ENCODE results near the gene KIAA1958.

The KIAA1958 gene

GRCh38 chr9:112443636-112444035, 43.0 kb upstream of the KIAA1958 start:
- Histone ChIP-seq H3K36me3 (ENCODE audit: control insufficient read depth, insufficient read depth, low read length) (no peaks in the 10 kb centered on the region; the same call in 1 of the 2 replicates), H3K4me3 (replicated peaks; ENCODE audit: low read depth, low read length) (no peak overlapping the region), H3K27me3 (replicated peaks; ENCODE audit: control insufficient read depth, insufficient read depth, low read length) (no peaks in the 10 kb centered on the region)
- TF ChIP-seq CTCF (IDR thresholded peaks at IDR 0.05; ENCODE audit: insufficient read depth, low read length, poor library complexity, severe bottlenecking): no peak
- DNase-seq (ENCODE audit: extremely low read depth, insufficient read length): no peak

- Histone ChIP-seq H3K27me3 (replicated peaks; ENCODE audit: control insufficient read depth, insufficient read depth, low read length) (no peaks in the 10 kb centered on the region), H3K36me3 (ENCODE audit: control insufficient read depth, insufficient read depth, low read length) (no peaks in the 10 kb centered on the region; the same call in 1 of the 2 replicates), H3K4me3 (replicated peaks; ENCODE audit: low read depth, low read length) (no peak overlapping the region)
- no peak for DNase-seq (ENCODE audit: extremely low read depth, insufficient read length)
- no peak for TF ChIP-seq CTCF (IDR thresholded peaks at IDR 0.05; ENCODE audit: insufficient read depth, low read length, poor library complexity, severe bottlenecking)
Measured at GRCh38 chr9:112445196-112445595, 41.4 kb upstream of the KIAA1958 start.

GRCh38 chr9:112446080-112446479, 40.5 kb upstream of the KIAA1958 start:
- Histone ChIP-seq H3K27me3 (replicated peaks; ENCODE audit: control insufficient read depth, insufficient read depth, low read length) (no peaks in the 10 kb centered on the region), H3K36me3 (ENCODE audit: control insufficient read depth, insufficient read depth, low read length) (no peaks in the 10 kb centered on the region), H3K4me3 (replicated peaks; ENCODE audit: low read depth, low read length) (no peak overlapping the region)
- TF ChIP-seq CTCF (IDR thresholded peaks at IDR 0.05; ENCODE audit: insufficient read depth, low read length, poor library complexity, severe bottlenecking): no peak
- no peak for DNase-seq (ENCODE audit: extremely low read depth, insufficient read length)

GRCh38 chr9:112446526-112446925, 40.1 kb upstream of the KIAA1958 start:
- Histone ChIP-seq H3K36me3 (ENCODE audit: control insufficient read depth, insufficient read depth, low read length) (no peaks in the 10 kb centered on the region), H3K4me3 (replicated peaks; ENCODE audit: low read depth, low read length) (no peak overlapping the region), H3K27me3 (replicated peaks; ENCODE audit: control insufficient read depth, insufficient read depth, low read length) (no peaks in the 10 kb centered on the region)
- TF ChIP-seq CTCF (IDR thresholded peaks at IDR 0.05; ENCODE audit: insufficient read depth, low read length, poor library complexity, severe bottlenecking): no peak
- no peak for DNase-seq (ENCODE audit: extremely low read depth, insufficient read length)

- peak; percentile 3 for DNase-seq (ENCODE audit: extremely low read depth, insufficient read length)
- TF ChIP-seq CTCF (IDR thresholded peaks at IDR 0.05; ENCODE audit: insufficient read depth, low read length, poor library complexity, severe bottlenecking): no peak
- Histone ChIP-seq H3K27me3 (replicated peaks; ENCODE audit: control insufficient read depth, insufficient read depth, low read length) (no peaks in the 10 kb centered on the region), H3K36me3 (ENCODE audit: control insufficient read depth, insufficient read depth, low read length) (no peaks in the 10 kb centered on the region; the same call in 1 of the 2 replicates), H3K4me3 (replicated peaks; ENCODE audit: low read depth, low read length) (no peak overlapping the region)
Measured at GRCh38 chr9:112447283-112447761, 39.3 kb upstream of the KIAA1958 start.

GRCh38 chr9:112462855-112463254, 23.8 kb upstream of the KIAA1958 start:
- no peak for TF ChIP-seq CTCF (IDR thresholded peaks at IDR 0.05; ENCODE audit: insufficient read depth, low read length, poor library complexity, severe bottlenecking)
- peaks cover 4% of the 10 kb centered on the region; the same call in 1 of the 2 replicates for H3K36me3 ChIP-seq (ENCODE audit: control insufficient read depth, insufficient read depth, low read length)

More at GRCh38 chr9:112462855-112463254, 23.8 kb upstream of the KIAA1958 start:
- no peak overlapping the region for H3K4me3 ChIP-seq (replicated peaks; ENCODE audit: low read depth, low read length)
- H3K27me3 ChIP-seq (replicated peaks; ENCODE audit: control insufficient read depth, insufficient read depth, low read length): no peaks in the 10 kb centered on the region
- no peak for DNase-seq (ENCODE audit: extremely low read depth, insufficient read length)

Data from GM06990 (cell line).